Uterus (tissue), 4 donors: ENCODE measurements around the gene CCDC171. TPM values are rescaled to one million over a fixed set of nuclear protein-coding genes. Genes with fewer than 3 reads are reported as not detected.
"Not testable (repeated sequence)": the region's sequence is repeated elsewhere in the genome, so short reads cannot be mapped to it uniquely, and the experiment has no call there.

Experiments used
- DNase-seq, 2 donors: peaks; one replicate each; pipeline ENCODE4 v3.0.0-alpha.2; 2019 to 2020
- H3K27ac ChIP-seq, 2 donors: fragments of 200-600 bp; sonication (generic); 1 replicate in 1 of 2; 2 replicates in 1 of 2; pipeline ENCODE4 v1.5.1; 2016 to 2018
- H3K27me3 ChIP-seq, 2 donors: fragments of 200-600 bp; sonication (generic); one replicate each; pipeline ENCODE4 v1.5.1; 2018 to 2019; ENCODE audit warnings: control low read depth in 1 of 2
- H3K36me3 ChIP-seq, 2 donors: fragments of 200-600 bp; sonication (generic); one replicate each; pipeline ENCODE4 v1.5.1; 2019; ENCODE audit warnings: control low read depth in 1 of 2
- H3K4me1 ChIP-seq, 2 donors: fragments of 200-600 bp; sonication (generic); one replicate each; pipeline ENCODE4 v1.5.1; 2018 to 2019; ENCODE audit warnings: control low read depth in 1 of 2
- H3K4me3 ChIP-seq, 2 donors: fragments of 200-600 bp; sonication (generic); 1 replicate in 1 of 2; 2 replicates in 1 of 2; pipeline ENCODE4 v1.5.1; 2018 to 2019; ENCODE audit warnings: mild to moderate bottlenecking in 1 of 2
- H3K9me3 ChIP-seq, 2 donors: fragments of 200-600 bp; sonication (generic); one replicate each; pipeline ENCODE4 v1.5.1; 2019; ENCODE audit warnings: control low read depth in 1 of 2
- CTCF ChIP-seq, 4 experiments: fragments of 200-600 bp in 2 of 4; fragments of 450-650 bp in 2 of 4; sonication (generic) in 2 of 4; IDR thresholded peaks; one replicate each; pipeline ENCODE4 v1.5.1; 2016 to 2019; ENCODE audit warnings: antibody characterized with exemption in 4 of 4, mild to moderate bottlenecking in 2 of 4, moderate library complexity in 1 of 4
- POLR2A ChIP-seq, 2 donors: fragments of 450-650 bp; IDR thresholded peaks; one replicate each; pipeline ENCODE4 v1.6.1; 2016; ENCODE audit warnings: antibody characterized with exemption in 2 of 2, mild to moderate bottlenecking in 1 of 2, moderate library complexity in 1 of 2
- intact Hi-C: fragments of 100-400 bp; cut with DNase I; formaldehyde crosslinking; loops from one replicate; pipeline ENCODE4 v1.15.1; 2023; ENCODE audit warnings: low total_unique reads
- total RNA-seq, 4 donors: library from RNA; depleted of rRNA in 3 of 4; stranded (reverse); fragments of >200 nt in 3 of 4; gene quantifications; one replicate each; pipeline versions ENCODE4 v1.1.0 to v1.2.4, GENCODE V29; 2014 to 2023
- donor health status: DM: yes; HTN: yes; CAD: no.

The CCDC171 gene
- total RNA-seq, 4 donors from 2014 or later: 15.6 to 45.6 (median 26.4) TPM

- no peak overlapping the region for H3K27ac ChIP-seq
- intact Hi-C loops: no loop called here
- H3K27me3 ChIP-seq: no peaks in the 10 kb centered on the region
- H3K36me3 ChIP-seq: no peaks in the 10 kb centered on the region
- DNase-seq: no peak
- H3K9me3 ChIP-seq: no peaks in the 10 kb centered on the region
- no peak for TF ChIP-seq CTCF (IDR thresholded peaks at IDR 0.05)
- TF ChIP-seq POLR2A (IDR thresholded peaks at IDR 0.05): no peak
- no peak overlapping the region for H3K4me3 ChIP-seq
- H3K4me1 ChIP-seq: no peaks in the 10 kb centered on the region
Measured at GRCh38 chr9:15769547-15769946, 216.7 kb downstream of the CCDC171 start.

GRCh38 chr9:15778861-15779260, 226.0 kb downstream of the CCDC171 start:
- intact Hi-C loops: no loop called here

GRCh38 chr9:15782106-15782505, 229.3 kb downstream of the CCDC171 start:
- no peak overlapping the region for H3K4me3 ChIP-seq
- no peak overlapping the region for H3K27ac ChIP-seq
- H3K4me1 ChIP-seq: no peaks in the 10 kb centered on the region
- intact Hi-C loops: no loop called here
- H3K36me3 ChIP-seq: no peaks in the 10 kb centered on the region
- TF ChIP-seq CTCF (IDR thresholded peaks at IDR 0.05) (no peak), POLR2A (IDR thresholded peaks at IDR 0.05) (no peak)
- H3K27me3 ChIP-seq: no peaks in the 10 kb centered on the region
- H3K9me3 ChIP-seq: no peaks in the 10 kb centered on the region
- no peak for DNase-seq

More at GRCh38 chr9:15778861-15779260, 226.0 kb downstream of the CCDC171 start:
- Histone ChIP-seq H3K9me3 (no peaks in the 10 kb centered on the region), H3K4me3 (no peak overlapping the region), H3K4me1 (no peaks in the 10 kb centered on the region), H3K27me3 (no peaks in the 10 kb centered on the region), H3K36me3 (no peaks in the 10 kb centered on the region), H3K27ac (no peak overlapping the region)
- no peak for DNase-seq
- no peak for TF ChIP-seq POLR2A (IDR thresholded peaks at IDR 0.05)

GRCh38 chr9:15785584-15785983, 232.7 kb downstream of the CCDC171 start:
- H3K4me3 ChIP-seq: no peak overlapping the region
- no peaks in the 10 kb centered on the region for H3K36me3 ChIP-seq
- H3K4me1 ChIP-seq: no peaks in the 10 kb centered on the region
- intact Hi-C loops: no loop called here
- H3K27ac ChIP-seq: no peak overlapping the region
- no peaks in the 10 kb centered on the region for H3K27me3 ChIP-seq
- no peak for DNase-seq
- no peaks in the 10 kb centered on the region for H3K9me3 ChIP-seq
- no peak for TF ChIP-seq CTCF (IDR thresholded peaks at IDR 0.05)
- no peak for TF ChIP-seq POLR2A (IDR thresholded peaks at IDR 0.05)

- DNase-seq: no peak
- no peak for TF ChIP-seq POLR2A (IDR thresholded peaks at IDR 0.05)
- TF ChIP-seq CTCF (IDR thresholded peaks at IDR 0.05): no peak
- no peak overlapping the region for H3K27ac ChIP-seq
- no peaks in the 10 kb centered on the region for H3K9me3 ChIP-seq
- no peak overlapping the region for H3K4me3 ChIP-seq
- H3K4me1 ChIP-seq: no peaks in the 10 kb centered on the region
- intact Hi-C loops: no loop called here
- H3K36me3 ChIP-seq: no peaks in the 10 kb centered on the region
- H3K27me3 ChIP-seq: no peaks in the 10 kb centered on the region
Measured at GRCh38 chr9:15786616-15787015, 233.8 kb downstream of the CCDC171 start.

- DNase-seq, H3K27ac ChIP-seq, intact Hi-C loops, H3K9me3 ChIP-seq, H3K4me1 ChIP-seq, H3K36me3 ChIP-seq, H3K27me3 ChIP-seq, H3K4me3 ChIP-seq: not testable (repeated sequence)
Measured at GRCh38 chr9:15810219-15810899, 257.5 kb downstream of the CCDC171 start.
